ENCODE results near the gene TMEM256.
A peak's percentile ranks its signal among the peaks of the same experiment; 100 is the strongest.

TMEM256 gene

DNA sequence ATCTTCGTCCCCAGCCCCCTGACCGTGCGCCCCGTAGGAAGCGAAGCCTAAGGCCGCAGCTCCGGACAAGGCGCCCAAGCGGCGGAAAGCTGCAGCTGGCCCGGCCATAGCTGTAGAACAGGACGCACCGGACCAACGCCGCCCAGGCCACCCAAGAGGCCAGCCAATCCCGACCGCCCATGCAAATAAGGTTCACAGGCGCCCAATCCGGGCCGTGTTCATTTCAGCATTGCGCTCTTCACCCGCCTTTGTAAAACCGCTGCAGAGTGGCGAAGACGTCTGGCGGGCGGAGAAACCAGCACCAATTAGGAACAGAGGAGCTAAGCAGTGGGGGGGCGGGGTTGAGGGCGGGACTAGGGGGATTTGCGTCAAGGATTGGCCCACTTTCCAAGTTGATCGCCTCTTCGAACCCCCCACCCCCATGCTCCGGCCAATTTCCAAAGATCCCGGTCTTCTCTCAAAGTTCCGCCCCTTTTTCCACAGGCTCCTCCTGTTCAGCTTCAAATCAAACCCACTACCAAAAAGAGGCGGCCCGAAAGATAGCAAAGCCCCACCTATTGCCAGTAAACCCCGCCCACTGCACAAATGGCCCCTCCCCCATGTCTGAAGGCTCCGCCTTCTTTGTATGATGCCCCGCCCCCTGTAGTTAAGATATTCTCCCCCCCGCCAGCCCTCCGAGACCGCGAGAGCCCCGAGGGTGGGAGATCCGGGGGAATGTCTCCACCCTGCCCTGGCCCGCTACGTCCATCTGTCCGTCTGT is at the start of gene TMEM256:
TMEM256 (minus strand) TSS at position 121 of the 760 bp plus-strand sequence; CDS start at position 108, 13 bp downstream.
- DNase-seq: peak; percentile 100

DNA sequence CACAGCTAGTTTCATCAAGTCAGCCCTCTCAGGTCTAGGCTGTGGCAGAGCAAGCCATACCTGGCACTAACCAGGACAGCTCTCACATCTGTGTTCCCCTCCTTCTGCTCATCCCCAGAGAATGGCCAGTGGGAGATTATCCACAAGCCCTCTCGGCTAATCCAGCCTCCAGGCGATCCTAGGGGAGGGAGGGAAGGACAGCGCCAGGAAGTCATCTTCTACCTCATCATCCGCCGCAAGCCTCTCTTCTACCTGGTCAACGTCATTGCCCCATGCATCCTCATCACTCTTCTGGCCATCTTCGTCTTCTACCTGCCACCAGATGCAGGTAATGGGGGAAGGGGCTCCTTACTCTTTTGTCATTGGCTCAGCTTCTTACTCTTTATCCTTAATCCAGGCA is 44.6 kb upstream of the TMEM256 start:
- DNase-seq: no peak

DNA sequence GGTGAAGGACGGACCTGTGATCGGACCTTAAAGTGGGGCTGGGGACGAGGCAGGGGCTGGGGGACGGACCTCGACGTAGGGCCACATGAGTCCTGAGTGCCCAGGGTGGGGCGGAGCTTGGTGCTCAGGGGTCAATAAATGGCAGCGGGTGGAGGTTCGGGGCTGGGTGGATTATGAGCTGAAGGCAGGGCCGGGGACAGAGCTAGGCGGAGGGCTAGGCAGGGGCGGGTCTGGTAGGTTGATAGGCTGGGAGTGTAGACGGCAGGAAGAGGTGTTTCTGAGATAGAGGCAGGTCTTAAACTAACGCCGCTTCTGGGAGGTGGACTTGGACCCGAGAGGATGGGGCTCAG is 41.7 kb upstream of the TMEM256 start:
- DNase-seq: no peak

DNA sequence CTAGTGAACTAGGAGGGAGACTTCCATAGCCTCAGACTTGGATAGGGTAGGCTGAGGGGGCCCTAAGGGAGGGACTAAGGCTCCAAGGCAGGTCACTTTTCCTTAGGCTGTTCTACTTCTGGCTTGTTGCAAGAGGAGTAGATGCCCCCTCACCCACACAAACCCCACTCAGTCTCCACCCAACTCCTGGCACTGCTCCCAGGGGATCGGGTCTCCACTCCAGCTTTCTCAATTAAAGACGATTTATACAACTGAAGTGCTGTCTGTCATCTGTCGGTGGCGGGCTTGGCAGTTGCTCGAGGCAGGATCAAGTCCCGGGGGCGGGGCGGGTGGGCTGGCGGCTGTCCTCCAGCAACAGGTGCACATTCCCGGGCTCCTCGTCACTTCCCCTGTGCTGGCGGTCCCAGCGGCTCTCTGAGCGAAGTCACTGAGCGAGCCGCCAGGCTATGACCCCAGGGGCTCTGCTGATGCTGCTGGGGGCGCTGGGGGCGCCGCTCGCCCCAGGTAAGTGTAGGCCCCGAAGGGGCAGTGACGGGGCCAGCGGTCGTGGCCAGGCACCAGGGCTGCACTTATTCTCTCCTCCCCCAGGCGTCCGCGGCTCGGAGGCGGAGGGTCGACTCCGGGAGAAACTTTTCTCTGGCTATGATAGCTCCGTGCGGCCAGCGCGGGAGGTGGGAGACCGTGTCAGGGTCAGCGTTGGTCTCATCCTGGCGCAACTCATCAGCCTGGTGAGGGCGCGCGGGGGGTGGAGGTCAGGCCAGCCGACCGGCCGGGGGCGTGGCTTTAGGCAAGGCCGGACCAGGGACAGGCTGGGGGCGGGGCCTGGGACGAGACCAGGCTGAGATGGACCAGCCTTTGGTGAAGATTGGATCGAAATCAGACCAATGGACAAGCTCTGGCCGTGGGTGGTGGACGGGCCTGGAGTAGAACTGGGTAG is 41.1 kb upstream of the TMEM256 start, which contains the start of gene CHRNB1:
CHRNB1 (plus strand) TSS at position 380 of the 937 bp plus-strand sequence; CDS start at position 447, 67 bp downstream.
- peak; percentile 84 for DNase-seq

DNA sequence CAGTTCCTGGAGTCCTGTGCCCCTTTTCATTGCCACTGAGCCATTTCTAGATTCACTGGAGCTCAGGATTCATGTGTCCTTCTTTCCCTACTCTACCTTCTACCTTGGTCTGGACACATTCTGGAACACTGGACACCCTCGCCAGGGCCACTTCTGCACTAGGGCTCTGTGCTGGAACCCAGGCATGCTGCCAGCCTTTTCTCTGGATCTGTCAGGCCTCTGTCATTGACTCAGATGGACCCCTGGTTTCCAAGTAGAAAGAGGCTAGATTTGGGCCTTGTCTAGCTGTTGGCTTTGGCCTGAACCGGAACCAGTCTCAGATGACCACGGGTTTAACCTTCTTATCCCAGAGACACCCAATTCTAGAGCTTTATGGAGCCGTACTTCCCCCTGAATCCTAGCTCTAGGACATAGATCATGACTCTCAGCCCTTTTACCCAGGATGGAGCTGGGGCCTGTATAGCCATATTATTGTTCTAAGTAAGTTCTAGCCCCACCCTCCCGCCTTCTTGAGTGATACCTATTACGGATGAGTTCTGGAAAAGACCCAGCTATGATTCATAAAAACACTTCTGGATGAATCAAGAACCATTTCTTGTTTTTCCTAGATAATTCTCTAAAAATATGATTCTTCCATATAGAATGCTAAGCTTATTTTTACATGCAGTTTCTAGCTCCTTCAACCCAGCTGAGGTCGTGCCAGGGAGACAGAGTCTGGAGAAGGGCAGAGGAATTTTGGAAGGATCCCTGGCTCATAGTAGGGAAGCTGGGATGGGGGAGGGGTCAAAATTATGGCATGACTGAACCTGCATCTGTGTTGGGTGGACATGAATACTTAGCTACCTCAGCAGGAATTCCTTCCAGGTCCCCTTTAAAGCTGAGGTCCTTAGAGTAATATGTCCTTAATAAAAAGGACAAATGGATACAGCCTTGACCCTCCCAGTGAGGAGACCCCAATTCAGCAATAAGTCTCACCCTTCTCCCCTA is 39.9 kb upstream of the TMEM256 start:
- DNase-seq: no peak

DNA sequence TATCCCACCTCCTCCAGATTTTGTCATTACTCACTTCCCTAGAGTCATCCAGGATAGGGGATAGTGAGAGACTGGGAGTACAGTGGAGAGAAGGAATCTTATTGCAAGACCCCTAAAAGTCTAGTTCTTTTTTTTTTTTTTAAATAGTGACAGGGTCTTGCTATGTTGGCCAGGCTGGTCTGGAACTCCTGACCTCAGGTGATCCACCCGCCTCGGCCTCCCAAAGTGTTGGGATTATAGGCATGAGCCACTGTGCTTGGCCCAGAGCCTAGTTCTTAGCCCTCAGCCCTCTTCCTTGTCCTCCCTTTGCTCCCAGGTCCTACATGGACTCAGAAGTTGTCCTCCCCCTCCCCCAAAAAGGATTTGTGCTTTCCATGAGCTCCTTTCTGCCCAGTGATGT is 38.2 kb upstream of the TMEM256 start:
- no peak for DNase-seq

DNA sequence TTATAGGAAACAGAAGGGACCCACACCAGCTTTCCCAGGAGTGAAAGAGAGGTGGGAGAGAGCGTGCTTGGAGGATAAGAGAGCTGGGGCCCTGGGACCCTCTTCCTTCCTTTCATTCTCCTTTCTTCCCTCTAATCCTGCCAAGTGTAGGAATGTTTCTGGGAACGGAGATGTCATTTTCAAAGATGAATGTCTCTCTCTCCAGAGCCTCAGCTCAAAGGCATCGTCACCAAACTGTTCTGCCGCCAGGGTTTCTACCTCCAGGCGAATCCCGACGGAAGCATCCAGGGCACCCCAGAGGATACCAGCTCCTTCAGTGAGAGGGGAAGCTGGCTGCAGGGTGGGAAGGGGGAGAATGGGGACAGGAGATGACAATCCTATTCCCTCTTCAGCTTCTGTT is 37.4 kb upstream of the TMEM256 start:
- no peak for DNase-seq

DNA sequence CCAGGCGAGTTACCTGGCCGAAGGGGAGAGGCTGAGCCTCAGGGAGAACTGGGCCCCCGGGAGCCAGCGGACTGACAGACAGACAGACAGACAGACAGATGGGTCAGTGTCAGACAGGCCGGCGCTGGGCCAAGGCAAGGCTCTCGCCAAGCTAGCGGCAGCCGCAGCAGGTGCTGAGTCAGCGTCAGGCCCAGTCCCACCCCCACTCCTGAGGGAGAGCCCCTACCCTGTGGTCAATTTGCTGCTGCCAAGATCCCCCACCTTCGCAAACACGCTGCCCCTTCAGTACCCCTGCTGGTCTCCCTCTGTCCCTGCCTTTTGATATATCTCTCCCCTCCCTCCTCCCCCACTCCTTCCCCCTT is 36.9 kb upstream of the TMEM256 start:
- DNase-seq: peak; percentile 77

DNA sequence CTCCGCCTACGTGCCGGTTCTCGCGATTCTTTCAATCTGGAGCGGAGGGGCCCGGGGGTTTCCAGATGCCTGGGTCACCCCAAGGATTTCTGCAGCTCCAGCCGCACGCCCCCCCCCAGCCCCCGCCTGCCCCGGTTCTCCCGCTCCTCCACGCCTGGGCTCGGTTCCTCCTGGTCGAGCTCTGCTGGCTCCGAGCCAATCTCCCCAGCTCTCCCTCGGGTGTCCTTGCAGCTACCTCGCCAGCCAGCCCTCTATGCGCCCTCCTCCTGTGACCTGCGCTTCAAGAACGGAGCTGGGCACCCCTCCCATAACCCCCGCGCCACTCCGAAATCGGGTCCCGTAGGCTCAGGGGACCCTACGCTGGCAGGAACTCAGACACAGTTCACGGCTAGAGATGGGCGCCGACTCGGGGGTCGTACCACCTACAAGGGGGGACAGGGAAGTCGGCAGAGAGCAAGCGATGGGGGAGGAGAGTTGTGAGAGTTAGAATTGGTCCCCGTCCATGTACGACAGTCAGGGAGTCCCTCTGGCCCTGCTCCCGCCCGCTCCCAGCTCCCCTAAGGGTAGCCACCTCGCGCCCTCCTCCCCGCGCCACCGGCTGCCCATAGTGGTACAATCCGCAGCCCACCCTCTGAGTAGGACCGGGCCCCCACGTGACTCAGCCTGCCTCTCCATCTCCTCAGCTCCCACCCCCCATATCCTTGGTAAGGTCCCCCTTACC is 36.4 kb upstream of the TMEM256 start:
- DNase-seq: peak; percentile 76

DNA sequence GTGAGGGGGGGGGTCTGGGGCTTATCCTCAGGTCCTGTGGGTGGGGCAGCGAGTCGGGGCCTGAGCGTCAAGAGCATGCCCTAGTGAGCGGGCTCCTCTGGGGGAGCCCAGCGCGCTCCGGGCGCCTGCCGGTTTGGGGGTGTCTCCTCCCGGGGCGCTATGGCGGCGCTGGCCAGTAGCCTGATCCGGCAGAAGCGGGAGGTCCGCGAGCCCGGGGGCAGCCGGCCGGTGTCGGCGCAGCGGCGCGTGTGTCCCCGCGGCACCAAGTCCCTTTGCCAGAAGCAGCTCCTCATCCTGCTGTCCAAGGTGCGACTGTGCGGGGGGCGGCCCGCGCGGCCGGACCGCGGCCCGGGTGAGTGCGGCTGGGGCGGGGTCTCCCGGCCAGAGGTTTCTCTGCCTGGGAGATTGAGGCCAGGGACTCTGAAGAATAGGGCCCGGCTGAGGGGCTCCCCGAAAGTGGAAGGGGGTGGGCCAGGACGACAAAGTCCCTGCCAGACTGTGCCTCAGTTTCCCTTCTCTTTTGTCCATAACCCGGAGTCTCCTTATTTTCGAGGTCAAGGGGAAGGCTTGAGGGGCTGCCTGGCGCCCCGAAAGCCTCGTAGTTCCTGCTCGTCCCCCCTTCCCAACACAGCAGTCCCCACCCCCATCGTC is 35.7 kb upstream of the TMEM256 start, which contains the start of gene FGF11:
FGF11 (plus strand) TSS at position 51 of the 651 bp plus-strand sequence; CDS start at position 160, 109 bp downstream.
- peak; percentile 56 for DNase-seq

DNA sequence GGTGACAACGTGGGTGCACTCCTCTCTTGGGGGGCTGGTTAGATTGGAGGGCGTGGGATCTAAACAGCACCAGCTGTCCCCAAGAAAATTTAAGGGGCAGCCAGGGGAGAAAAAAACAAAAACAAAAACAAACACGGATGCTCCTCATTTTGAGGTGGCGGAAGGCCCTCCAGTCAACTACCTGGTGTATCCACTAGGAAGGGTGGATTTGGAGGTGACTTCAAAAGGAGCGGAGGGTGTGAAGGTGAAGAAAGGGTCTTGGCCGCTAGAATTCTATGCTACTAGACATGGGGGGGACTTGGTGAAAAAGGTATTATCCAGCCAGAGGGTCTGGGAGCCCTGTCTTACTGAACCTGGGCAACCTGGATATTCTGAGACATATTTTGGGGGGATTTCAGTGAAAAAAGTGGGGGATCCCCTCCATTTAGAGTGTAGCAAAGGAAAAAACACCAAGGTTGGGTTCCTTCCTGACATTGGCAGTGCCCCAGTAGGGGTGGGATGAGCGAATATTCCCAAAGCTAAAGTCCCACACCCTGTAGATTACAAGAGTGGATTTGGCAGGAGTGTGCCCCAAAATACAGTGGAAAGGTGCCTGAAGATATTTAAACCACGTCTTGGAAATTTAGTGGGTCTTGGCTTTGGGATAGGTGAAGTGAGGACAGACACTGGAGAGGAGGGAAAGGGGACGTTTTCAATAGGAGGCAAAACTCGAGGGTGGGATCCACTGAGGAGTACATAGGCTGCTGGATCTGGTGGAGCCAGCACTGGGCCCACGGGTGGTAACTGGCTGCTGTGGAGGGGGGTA is 35.0 kb upstream of the TMEM256 start:
- no peak for DNase-seq

DNA sequence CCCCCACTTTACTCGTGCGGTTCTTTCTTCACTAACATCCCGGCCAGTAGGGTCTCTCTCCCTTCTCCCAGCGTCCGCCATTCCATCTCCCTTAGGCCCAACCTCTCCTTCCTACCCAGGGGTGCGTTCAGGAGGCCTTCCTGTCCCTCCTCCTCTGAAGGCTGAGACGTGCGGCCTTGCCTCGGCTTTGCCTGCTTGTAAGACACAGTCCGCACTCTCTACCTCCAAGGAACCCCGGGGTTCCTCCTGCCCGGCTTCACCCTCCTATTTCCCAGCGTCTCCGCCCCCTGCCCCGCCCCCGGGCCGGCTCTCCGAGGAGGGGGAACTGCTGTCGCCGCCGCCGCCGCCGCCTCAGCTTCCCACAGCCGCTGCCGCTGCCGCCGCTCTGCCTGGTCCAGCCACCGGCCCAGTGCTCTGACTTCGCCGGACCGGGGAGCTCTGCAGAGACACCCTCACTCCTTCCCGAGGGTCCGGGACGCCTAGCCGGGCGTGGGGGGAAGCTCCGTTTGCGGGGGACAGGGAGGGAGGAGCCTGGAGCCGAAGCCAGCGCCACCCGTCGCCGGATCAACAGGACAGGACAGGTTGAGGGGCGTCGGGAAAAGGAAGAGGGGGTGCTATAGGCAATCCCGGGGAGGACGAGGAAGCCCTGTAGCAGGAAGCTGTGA is 34.2 kb upstream of the TMEM256 start:
- peak; percentile 77 for DNase-seq

DNA sequence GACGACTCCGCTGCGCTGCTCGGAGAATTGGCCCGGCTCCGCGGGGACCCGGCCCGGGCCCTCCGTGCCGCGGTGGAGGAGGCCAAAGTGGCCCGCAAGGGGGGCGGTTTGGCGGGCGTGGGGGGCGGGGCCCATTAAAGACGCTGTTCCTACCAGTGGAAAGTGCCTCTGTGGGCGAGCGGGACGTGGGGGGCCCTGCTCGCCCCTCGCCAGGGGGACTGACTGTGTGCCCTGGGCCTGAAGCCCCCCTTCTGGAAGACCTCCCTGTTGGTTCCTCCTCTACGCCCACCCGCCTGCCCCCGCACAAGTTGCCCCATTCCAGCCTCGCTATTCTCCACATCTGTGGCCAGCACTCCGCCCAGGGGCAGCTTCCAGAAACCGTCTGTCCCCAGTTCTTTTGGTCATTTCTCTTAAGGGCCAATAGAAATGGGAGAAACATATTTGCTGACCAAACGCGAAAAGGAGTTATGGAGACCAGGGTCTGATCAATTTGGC is 33.5 kb upstream of the TMEM256 start:
- DNase-seq: no peak

DNA sequence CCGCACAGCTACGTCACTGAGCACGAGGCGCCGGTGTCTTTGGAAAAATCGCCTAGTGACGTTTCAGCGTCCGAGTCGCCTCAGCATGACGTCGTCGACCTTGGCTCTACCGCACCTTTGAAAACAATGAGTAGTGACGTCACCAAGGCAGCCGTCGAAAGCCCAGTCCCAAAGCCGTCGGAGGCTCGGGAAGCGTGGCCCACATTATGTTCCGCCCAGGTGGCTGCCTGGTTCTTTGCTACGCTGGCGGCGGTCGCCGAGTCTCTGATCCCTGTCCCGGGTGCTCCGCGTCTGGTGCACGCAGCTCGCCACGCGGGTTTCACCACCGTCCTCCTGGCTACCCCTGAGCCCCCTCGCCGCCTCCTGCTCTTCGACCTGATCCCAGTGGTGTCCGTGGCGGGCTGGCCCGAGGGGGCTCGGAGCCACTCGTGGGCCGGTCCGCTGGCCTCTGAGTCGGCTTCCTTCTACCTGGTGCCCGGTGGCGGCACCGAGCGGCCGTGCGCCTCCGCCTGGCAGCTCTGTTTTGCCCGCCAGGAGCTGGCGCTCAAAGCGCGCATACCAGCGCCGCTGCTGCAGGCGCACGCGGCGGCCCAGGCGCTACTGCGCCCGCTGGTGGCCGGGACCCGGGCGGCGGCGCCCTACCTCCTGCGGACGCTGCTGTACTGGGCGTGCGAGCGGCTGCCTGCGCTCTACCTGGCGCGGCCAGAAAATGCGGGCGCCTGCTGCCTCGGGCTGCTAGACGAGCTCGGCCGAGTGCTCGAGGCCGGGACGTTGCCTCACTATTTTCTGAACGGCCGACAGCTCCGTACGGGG is 32.9 kb upstream of the TMEM256 start:
- peak; percentile 83 for DNase-seq

DNA sequence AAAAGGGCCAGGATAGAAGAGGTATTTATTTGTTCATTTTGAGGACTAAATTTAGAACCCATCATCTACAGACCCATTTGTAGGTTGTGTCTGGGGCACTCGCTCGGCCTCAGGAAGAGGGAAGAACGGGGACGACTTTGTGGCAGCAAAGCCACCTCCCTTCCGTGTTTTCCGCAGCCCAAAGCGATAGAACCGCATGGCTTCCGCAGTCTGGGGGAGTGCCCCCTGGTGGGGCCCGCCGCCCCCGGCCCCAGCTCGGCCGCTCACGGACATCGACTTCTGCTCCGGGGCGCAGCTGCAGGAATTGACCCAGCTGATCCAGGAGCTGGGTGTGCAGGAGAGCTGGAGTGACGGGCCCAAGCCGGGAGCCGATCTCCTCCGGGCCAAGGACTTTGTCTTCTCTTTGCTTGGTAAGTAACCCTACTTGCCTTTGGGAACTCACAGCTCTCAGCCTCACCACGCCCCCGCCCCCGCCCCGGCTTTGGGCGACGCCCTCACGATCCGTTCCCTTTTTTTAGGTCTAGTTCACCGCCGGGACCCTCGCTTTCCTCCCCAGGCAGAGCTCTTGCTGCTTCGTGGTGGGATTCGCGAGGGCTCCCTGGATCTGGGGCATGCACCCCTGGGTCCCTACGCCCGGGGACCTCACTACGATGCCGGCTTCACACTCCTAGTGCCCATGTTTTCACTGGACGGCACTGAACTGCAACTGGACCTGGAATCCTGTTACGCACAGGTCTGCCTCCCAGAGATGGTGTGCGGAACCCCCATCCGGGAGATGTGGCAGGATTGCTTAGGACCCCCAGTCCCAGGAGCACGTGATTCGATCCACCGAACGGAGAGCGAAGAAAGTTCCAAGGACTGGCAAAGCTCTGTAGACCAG is 32.0 kb upstream of the TMEM256 start:
- peak; percentile 50 for DNase-seq

DNA sequence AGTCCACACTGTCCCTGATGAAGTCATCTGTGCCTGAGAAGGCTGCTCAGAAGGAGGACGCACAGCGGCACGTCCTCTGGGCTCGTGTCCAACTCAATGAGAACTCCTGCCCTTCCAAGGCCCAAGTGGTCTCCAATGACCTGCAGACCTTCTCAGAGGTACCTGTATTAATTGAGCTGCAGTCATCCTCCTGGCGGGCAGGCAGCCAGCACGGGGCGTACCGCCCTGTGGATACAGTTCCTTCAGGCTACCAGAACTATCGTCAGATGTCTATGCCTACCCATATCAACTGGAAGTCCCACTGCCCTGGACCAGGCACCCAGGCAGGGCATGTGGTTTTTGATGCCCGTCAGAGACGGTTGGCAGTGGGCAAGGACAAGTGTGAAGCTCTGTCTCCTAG is 28.4 kb upstream of the TMEM256 start:
- DNase-seq: no peak

DNA sequence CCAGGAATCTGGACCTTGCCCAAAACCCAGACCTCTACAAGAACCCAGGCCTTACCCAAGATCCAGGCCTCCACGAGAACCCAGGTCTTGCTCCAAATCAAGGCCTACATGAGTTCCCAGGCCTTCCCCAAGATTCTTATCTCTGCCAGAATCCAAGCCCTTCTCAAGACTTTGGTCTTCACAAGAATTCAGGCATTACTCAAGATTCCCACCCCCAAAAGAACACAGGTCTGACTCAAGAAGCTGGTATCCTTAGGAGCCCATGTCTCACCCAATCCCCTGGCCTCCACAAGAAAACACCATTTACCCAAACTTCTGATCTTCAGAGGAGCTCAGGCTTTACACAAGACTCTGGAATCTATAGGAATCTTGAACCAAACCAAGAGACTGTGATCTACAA is 27.3 kb upstream of the TMEM256 start:
- no peak for DNase-seq

DNA sequence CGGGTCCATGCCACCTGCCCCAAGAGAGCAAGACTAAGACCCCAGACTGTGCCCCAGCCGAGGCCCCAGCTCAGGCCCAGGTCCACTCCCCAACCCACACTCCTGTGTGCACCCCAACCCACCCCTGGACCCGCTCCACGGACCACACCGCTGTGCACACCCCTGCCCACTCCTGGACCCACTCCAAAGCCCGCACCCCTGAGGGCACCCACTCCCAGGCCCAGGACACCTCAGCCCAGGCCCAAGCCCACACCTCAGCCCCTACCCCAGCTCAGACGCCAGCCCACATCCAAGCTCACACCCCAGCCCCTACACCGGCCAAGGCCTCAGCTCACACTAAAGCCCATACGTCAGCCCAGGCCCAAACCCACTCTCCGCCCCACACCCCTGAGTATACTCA is 25.8 kb upstream of the TMEM256 start:
- no peak for DNase-seq

All from right hindlimb (tissue), 1 donor.